Activated effector memory CD4-positive, alpha-beta T cell treated with anti-CD3 and anti-CD28 coated beads, Interleukin-2, amount 50 U/mL, for 16 hours (primary cell): ENCODE measurements around the gene PSME3IP1.
"Not testable (repeated sequence)": the region's sequence is repeated elsewhere in the genome, so short reads cannot be mapped to it uniquely, and the experiment has no call there.

Source experiments
- DNase-seq: peaks from one replicate; pipeline ENCODE4 v3.0.0-alpha.2; 2020

PSME3IP1 gene

DNA sequence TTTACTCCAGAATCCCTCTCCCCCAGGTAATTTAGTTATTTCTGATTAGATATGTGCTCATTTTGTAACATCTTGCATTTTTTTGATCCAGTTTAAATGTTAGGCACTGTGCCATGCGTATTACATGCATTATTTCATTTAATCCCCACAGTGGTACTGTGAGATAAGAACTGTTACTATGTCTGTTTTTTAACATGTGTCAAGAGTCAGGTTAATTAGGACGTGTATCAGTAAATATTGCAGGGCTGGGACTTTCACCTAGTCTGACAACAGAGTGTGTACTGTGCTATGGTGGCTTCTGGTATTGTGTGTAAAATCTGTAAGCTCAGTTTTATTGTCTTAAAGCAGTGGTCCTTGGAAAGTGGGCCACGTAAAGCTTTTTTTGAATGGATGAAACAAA is 10.9 kb upstream of the PSME3IP1 start:
- no peak for DNase-seq

DNA sequence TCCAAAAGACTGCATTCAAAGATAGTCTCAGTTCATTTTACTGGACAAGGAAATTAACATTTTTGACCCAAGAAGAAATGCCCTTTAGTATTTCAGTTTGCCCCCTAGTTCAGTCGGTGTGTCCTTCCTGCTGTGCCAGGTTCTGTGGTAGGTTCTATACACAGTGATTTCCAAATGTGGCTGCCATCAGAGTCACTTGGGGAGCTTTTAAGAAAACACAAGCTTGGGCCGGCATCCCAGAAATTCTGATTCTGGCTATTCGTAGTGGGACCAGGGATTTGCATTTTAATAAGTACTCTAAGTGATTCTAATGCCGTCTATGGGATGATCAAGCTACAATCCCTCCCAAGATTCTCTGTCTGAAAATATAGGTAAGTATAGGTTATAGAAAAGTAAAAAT is 10.4 kb upstream of the PSME3IP1 start:
- no peak for DNase-seq

DNA sequence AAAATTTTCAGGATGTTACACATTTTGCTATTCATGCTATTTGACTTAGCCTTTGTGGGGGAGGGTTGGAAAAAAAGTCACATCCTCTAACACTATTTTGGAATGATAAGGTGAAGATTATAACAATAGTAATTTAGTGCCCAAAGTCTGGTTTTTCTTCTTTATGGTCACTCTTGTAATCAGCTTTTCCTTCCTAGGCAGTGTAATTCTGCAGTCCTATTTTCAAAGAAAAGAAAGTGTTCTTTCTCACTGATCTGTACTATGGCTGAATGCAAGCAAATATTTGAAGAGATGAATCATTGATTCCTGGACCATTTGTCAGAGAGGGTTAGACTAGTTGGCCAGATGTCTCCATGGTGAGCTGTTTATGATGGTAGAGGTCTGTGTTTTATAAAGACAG is 8.7 kb upstream of the PSME3IP1 start:
- DNase-seq = no peak

DNA sequence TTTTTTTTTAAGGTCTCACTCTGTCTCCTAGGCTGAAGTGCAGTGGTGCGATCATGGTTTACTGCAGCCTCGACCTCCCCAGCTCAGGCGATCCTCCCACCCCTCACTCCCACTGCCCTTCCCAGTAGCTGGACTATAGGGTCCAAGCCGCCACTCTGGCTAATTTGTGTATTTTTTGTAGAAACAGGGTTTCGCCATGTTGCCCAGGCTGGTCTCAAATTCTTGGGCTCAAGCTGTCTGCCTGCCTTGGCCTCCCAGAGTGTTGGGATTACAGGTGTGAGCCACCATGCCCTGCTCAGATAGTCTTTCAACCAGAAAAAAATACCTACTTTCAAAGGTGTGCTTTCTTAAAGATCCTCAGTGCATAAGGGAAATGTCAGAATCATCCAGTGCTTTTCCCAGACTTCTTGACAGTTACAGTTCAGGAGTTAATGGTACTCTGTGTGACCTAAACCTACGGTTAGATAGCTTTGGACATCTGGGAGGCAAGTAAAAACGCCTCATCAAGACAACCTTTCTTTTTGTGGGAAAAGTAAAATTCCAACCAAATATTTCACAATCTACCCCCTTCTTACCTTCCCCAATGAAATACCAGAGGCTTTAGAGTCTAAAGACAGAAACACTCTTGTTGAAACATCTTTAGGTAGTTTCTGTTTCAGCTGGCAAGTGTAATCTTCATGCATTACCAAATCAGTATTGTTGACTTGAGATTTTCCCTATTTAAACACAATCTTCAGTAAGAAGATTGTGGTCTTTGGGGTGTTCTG is 7.1 kb upstream of the PSME3IP1 start:
- DNase-seq = no peak

DNA sequence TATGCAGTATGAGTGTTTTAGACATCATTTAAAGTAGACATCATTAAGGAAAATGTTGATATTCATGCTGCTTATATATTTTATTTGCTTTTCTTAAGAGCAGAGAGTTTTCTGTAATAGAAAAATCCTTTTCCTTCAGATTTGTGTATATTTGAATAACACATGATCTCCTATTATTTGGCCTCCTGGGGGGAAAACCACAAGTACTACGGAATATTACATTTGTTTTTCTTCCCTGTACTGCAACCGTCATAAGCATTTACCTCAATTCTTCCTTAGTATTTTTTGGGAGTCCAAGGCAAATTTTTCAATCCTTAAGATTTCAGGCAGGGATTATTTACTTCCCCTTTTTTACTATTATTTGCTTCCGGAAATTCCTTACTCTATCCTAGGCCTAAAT is 6.3 kb upstream of the PSME3IP1 start:
- DNase-seq = no peak

DNA sequence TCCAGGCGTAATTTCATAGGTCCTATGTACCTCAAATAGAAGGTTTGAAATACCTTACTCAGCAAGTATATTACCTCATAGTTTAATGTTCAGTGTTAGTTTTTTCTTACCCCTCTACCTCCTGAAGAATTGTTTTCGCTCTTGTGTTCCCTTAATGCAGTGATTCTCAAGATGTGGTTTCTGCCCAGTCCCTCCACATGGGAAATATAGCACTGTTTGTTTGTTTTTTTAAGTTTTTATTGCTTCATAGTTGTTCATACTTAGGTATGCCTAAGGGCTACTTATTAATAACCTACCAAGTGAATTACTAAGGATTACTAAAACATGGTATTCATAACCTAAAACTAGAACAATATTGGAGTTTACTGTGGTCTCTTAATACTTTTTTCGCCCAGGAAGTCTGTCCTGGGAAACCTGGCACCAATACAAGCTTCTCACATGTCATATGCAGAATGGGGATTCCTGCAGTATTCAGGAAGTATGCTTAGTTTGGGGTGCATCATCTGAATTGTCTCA is 5.3 kb upstream of the PSME3IP1 start:
- DNase-seq = no peak

DNA sequence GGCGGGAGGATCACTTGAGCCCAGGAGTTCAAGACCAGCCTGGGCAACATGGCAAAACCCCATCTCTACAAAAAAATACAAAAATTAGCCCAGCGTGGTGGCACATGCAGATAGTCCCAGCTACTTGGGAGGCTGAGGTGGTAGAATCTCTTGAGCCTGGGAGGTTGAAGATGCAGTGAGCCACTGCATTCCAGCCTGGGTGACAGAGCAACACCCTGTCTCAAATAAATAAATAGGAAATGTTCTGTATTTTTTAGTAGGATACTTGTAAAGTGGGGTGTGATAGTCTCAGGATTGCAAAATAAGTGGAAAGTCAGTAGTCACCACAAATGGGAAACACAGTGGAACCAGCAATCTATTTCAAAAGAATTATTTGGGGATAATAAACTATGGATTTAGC is 4.3 kb upstream of the PSME3IP1 start:
- no peak for DNase-seq

DNA sequence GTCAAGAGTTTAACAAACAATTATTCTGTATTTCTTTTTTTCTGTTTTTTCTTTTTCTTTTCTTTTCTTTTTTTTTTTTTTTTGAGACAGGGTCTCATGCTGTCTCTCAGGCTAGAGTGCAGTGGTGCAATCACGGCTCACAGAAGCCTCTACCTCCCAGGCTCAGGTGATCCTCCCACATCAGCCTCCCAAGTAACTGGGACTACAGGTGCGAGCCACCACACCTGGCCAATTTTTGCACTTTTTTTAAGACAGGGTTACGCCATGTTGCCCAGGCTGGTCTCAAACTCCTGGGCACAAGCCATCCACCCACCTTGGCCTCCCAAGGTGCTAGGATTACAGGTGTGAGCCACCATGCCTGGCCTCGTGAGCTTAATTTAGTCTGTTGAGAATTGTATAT is 3.7 kb upstream of the PSME3IP1 start:
- not testable (repeated sequence) for DNase-seq

DNA sequence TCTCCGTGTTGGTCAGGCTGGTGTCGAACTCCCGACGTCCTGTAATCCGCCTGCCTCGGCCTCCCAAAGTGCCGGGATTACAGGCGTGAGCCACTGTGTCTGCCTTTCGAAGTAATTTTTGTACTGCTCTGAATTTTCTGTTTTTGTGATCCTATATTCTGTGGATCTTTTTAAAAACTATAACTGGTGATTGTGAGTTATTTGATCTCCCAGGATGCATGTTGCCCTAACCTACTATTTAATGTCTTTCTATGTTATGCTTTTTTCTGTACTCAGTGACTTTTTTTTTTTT is 2.8 kb upstream of the PSME3IP1 start:
- no peak for DNase-seq

DNA sequence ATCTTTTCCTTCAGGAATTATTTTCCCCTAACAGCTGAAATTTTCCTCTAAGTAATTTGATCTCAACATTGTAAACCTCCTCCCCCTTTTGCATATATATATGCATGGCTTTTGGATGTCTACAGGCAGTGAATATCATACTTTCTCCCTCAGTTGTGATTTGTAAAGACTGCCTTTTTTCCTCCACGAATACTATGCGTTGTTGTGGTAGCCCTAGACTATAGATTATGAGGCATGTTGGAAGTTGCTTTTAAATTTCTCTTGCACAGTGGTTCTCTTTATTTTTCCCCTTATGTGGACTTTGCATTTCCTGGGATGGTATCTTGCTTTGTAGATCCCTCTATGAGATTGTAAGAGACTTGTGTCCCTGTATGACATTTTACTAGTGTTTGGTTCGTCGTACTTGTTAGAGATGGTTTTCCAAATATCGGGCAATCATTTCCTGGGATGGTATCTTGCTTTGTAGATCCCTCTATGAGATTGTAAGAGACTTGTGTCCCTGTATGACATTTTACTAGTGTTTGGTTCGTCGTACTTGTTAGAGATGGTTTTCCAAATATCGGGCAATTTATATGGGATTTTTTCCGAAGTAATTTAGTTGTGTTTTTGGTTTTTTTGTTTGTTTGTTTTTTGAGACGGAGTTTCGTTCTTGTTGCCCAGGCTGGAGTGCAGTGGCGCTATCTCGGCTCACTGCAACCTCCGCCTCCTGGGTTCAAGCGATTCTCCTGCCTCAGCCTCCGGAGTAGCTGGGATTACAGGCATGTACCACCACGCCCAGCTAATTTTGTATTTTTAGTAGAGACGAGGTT is 2.3 kb upstream of the PSME3IP1 start:
- not testable (repeated sequence) for DNase-seq

DNA sequence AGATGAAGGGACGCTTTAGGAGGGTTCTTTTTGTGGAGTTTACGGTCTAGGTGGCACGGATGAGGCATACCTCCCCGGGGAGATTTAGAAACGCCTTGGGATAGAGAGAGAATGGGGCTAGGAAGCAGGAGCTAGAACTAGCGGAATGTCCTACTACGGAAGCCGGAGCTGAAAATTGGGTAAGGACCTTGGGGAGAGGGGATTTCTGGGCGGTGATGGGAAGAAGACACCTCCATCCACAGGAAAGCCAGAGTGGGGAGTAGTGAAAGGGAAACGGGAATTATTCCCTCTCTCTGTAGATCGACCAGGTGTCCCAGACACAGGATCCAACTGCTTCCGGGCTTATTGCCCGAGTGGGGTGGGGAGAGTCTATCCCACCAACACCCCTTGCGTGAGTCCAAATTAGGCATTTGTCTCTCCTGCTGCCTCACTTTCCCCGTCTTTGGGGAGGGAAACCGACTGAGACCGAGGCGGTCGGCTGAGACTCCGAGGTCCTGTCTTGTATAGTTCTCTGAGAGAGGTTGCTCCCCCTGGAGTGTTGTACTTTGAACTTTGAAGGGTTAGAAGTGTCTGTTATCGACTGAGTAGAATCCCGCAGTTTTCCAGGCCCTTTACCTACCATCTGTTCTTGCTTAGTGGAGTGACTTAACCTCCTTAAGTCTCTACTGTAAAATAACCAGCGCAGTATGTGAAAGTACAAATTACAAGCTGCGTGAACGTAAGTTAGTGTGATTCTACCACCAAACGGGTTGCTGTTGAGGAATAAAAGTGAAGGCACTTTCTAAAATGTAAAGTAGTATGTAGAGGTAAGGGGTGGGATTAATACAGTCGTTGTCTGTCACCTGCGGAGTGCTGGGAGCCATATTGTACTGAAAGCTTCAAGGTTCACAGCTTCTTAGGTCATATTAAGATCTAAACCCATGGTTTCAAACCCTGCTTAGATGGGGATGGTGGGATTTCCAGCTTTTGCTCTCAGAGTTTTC is 1.3 kb upstream of the PSME3IP1 start:
- peak; percentile 71 for DNase-seq

DNA sequence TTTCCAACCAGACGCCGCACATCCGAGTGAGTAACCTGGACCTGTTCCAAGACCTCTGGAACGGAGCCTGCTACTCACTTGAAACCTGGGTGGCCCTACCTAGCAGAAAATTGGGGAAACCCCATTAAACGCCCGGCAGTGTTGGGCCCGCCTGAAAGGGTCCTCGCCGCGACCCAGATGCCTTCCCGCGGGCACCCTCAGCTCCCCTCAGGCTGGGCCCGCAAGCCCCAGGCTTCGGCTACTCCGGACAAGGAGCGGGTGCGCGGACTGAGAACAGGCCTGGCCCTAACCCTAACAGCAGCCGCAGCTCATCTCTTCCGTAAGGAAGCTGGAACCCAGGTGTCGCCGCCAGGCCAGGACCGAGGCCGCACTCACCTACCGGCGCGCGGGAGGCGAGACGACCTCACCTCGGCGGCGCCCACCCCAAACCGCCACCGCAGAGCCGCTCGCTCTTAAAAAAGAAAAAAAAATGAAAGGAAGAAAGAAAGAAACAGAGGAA is 344 bp downstream of the PSME3IP1 start:
- no peak for DNase-seq

DNA sequence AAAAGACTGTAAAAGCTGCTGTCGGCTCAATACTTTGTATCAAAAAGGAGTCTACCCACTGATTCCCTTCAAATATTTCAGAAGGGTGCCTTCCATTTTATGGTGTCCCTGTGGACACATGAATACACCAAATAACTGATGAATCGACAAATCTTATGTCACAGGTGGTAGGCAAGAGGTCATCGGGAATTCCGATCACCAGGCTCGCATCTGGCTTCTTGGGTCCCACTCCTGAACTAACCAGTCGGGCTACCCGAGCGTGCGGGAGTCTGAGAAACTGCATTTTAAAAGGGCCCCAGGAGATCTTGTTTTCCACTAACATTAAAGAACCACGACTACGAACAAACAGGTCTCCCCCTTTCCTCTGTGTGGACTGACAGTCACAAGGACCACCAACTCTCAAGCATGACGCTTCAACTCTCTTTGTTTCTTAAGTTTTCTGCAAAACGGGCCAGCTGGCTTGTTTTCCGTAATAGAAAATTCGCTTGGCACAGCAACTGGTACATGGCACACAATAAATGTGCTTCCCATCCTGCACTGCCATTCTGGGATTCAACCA is 873 bp downstream of the PSME3IP1 start:
- no peak for DNase-seq

DNA sequence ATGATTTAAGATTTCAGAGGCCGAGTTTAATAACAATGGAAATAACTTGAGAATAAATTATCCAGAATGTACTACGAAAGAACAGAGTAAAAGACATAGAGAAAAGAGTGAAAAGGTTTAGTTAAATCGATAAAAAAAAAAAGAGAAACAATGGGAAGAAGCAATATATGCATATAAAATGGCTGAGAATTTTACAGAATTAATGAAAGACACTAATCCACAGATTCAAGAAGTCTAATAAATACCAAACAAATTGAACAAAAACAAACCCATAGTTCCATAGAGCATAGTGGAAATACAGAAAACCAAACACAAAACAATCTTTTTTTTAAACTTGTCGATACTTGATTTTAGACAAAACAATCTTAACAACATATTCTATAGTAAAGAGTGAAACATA is 1.7 kb downstream of the PSME3IP1 start:
- DNase-seq = no peak

DNA sequence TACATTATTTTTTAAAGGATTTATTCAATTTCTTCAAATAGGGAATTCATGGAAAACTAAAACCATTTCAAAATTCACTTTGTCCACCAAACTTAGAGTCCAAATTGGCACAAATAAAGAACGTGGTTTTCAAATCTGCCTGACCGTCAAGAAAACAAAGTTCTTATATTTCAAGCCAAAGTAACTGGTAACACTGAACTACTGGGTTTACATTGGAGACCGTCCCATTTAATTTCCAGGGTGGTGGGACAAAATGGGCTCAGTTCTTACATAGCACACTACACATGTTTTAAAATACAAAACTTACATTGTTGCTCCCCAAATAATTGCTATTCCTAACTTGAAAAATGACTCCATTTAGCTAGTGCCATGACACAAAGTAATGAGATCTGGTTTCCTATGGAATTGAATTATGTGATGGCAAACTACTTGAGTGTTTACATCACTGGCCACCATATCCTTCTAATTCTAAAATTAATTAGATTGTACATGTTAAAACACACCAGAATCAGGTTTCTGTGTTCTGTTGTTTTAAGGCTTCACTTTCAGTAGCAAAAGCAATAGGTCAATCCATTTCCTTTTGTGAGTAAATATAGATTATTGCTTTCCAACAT is 6.5 kb downstream of the PSME3IP1 start:
- no peak for DNase-seq

DNA sequence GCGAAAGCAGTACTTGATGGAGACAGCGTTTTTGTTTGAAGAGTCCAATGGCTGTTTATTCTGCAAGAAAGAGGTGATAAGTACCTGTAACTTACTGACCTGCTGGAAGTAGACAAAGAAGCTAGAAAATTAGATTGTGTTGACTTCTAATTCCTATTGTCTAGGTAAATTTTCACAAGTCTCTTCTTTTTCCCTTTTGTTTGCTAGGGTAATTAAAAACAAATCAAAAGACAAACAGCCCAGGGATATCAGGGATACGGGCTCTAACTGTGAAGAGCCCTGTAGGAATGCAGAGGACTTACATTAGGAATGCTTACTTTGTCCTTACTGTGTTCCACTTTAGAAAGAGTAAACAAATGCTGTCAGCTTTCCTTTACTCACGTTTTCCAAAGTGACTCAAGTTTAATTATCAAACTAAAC is 7.0 kb downstream of the PSME3IP1 start:
- DNase-seq = no peak

DNA sequence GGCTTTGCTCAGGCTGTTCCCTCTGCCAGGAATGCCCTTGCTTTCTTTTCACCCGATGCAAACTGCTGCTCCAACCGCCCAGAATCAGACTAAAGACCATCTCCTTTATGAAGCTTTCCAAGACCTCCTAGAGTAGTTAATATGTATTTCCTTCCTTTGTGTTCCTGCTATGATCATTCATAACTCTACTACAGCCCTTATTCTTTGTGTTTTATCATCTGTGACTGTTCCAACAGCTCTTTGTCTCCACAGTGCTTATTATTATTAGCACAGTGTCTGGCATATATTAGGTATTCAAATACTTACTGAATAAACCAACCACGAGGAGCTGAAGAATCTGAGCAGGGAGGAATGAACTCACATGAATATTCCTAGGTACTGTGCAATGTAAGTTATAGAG is 7.6 kb downstream of the PSME3IP1 start:
- DNase-seq = no peak

DNA sequence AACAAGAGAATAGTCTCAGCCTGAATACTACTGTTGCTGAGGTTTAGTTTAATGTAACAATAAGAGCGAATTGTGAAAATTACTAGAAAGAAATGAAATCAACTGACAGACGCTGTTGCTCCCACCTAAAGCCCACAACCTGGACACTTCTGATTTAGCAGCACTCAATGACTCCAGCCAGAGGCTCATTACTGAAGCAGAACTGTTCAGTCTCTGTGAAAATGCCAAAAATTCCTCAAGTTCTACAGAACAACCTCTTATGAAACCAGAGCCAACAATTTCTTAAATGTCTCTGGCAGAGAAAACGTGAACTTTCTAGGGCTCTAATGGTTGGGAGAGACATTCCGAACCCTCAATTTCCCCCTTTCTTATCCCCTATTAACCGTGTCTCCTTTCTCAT is 9.9 kb downstream of the PSME3IP1 start:
- no peak for DNase-seq

DNA sequence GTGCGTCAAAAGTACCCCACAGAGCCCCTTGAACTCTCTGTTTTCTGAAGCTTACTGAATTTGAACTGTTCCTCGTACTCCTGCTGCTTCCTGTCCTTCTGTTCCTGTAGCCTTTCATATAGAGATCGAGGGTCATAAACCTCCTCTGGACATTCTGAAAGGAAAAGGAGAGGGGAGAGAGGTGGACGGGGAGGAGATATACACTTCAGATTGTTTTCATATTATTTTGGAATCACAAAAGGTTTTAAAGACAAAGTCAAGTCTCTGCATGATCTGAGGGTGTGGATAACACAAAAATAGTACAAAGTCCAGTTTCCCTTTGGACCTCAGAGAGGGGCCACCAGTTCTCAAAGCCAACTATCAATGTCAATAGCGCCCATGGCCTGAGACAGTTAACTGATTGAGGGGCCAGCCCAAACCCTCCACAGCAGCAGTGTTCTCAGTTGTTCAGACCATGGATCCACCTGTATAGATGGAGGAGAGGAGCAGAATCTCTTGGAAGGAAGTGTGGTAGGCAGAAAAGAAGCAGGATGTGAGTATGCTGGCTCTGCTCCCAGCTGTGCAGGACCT is 13.0 kb downstream of the PSME3IP1 start:
- no peak for DNase-seq

DNA sequence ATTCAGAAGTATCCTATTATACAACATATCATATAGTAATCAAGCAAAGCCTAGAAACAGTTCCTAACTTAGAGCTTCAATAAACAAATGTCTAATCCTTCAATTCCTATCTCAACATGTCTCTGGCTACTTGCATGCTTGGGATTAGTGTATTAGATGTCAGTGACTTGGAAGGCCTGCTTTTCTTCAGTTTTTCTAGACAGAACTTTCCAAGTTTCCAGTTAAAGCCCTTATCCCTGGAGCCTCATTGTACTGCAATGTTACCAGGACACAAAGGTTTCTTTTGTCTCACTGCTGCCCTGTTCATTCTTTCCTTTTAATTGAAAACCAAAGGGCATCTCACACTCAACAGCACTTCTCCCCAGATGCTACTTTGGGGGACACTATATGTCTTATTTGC is 16.5 kb downstream of the PSME3IP1 start:
- no peak for DNase-seq

DNA sequence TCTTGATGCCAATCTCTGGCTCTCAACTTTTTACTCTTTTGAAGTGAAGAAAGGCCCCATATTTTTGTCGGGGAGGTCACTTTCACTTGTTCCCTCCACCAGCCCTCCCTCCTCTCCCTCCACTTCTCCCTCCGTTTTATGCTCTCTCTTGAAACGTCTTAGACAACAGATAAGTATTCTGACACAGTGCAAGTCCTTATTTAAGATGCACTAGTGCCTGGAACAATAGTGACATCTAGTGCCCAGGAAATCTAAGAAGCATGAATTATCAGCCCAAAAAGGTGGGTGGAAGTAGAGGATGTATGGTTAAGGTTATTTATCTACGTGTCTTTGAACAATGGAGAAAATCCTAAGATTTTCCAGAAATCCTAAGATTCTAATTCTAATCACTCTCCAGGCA is 17.9 kb downstream of the PSME3IP1 start:
- DNase-seq = no peak

DNA sequence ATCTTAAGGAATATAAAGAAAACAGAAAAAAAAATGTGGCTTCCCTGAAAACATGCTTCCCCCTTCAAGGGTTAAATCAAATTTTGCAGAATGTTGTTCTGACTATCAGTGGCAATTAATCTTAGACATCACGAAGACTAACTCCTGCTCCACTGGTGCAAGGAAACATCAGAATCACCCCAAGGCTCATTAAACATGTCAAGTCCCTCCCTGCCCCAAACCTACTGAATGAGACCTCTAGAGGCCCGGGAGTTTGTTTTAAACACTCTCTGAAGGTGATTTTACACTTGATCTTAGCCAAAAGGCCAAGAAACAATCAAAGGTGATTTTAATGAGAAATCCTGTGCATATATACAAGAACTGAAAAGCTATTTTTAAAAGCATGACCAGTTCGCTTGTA is 18.3 kb downstream of the PSME3IP1 start:
- DNase-seq = no peak
